ELR (cell line): ENCODE data around the gene ZSCAN4.

Experiments used
- DNase-seq: peaks from one replicate; pipeline ENCODE4 v3.0.0-alpha.2; 2015; ENCODE audit warnings: low read depth

ZSCAN4 gene

GRCh38 chr19:57682226-57682766 lies 13.6 kb downstream of the ZSCAN4 start:
- no peak for DNase-seq

GRCh38 chr19:57686727-57687126 lies 18.0 kb downstream of the ZSCAN4 start:
- DNase-seq = no peak

GRCh38 chr19:57687363-57688010 lies 18.8 kb downstream of the ZSCAN4 start:
- DNase-seq = no peak

- no peak for DNase-seq
These were observed 19.5 kb downstream of the ZSCAN4 start for GRCh38 chr19:57688011-57688763.

DNA sequence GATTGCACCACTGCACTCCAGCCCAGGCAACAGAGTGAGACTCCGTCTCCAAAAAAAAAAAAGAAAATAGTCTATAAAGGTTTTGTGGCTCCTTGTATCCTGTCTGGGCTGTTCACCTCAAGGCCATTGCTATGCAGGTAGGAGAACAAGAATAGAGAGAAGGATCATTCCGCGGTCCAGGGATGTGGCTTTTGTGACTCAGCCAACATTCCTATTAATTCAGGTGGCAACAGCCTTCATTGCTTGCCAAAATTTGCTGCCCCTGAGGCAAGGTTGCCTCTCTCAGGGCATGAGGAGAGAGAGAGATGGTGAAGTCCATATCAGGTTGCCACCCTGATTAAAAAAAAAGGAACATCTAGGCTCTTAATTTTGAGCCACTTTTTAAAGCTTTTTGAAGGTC lies 21.0 kb downstream of the ZSCAN4 start:
- no peak for DNase-seq

- DNase-seq = no peak
These were observed 32.9 kb downstream of the ZSCAN4 start for GRCh38 chr19:57701625-57702024.

DNA sequence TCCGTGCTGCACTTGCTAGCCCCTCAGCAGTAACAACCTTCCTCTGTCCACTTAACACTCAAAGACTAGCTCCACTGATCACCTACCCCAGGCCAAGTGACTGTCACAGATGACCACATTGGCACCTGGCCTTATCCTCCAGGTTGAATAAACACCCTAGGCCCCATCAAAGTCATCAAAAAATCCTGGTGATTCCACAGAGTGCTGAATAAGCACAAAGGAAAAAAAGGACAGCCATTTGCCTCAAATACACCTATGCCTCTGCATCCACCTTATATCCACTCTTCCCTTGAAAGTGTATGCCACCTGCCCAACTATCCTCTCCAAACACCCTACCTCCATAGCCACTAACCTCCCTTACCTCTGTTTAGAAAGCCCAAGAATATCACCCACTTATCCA lies 37.6 kb downstream of the ZSCAN4 start:
- no peak for DNase-seq

- DNase-seq = no peak
These were observed 40.1 kb downstream of the ZSCAN4 start, which contains the start of gene ZNF154 for GRCh38 chr19:57708641-57709361. ZNF154 (minus strand) TSS chr19:57709204; CDS start chr19:57708971, 233 bp downstream.

GRCh38 chr19:57709616-57710015 lies 40.9 kb downstream of the ZSCAN4 start:
- DNase-seq = no peak

GRCh38 chr19:57712222-57712621 lies 43.5 kb downstream of the ZSCAN4 start:
- no peak for DNase-seq

- DNase-seq = no peak
These were observed 50.7 kb downstream of the ZSCAN4 start for GRCh38 chr19:57719424-57719823.

DNA sequence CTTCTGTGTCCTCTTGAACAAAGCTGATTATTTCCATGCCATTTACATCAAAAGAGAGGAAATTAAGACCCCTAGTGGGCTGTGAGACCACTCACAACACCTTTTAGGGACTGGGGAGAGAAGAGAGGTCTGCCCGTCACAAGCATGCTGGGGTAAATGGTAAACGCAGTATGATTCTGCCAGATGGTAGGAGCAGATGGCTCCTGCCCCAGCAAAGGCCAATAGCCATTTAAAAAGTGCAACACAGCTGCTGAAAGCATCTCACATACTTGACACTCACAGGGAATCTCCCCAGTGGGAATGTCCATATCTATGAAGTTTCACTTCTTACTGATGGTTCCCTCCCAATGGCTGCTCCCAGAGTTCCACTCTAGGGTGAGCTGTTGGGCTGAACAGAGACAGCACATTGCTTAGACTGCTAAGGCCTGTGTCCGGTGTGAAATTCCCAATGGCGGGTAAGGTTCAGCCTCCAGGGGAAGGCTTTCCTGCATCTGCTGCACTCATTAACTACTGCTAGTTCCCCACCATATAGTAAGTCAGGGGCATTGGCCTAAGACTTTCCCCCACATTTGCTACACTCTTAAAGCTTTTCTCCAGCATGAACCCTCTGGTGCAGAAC lies 51.3 kb downstream of the ZSCAN4 start:
- DNase-seq = no peak

DNA sequence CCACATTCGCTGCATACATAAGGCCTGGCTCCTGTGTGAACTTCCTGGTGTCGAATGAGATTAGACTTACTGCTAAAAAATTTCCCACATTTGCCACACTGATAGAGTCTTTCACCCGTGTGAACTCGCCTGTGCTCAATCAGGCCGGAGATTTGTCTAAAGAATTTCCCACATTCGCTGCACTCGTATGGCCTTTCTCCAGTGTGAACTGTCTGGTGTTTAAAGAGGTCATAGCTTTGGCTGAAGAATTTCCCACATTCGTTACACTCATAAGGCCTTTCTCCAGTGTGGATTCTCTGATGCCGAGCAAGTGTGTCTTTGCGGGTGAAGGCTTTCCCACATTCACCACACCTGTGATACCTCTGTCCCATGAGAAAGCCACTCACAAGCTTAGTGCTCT lies 52.1 kb downstream of the ZSCAN4 start:
- no peak for DNase-seq
